ENCODE results near the gene RFX8. TPM values are rescaled to one million over a fixed set of nuclear protein-coding genes. Genes with fewer than 3 reads are reported as not detected.
A peak's percentile ranks its signal among the peaks of the same experiment; 100 is the strongest.

Gene RFX8
- total RNA-seq, 1 donor from 2014 or later = 0.65 TPM

GRCh38 chr2:101361522-101361921, 113.4 kb downstream of the RFX8 start:
- Mint-ChIP-seq H3K9me3 (no peaks in the 10 kb centered on the region), H3K27ac (no peak overlapping the region), H3K4me1 (peaks cover 17% of the 10 kb centered on the region), H3K4me3 (no peak overlapping the region), H3K36me3 (no peaks in the 10 kb centered on the region), H3K27me3 (ENCODE audit: low read depth) (peaks cover 9% of the 10 kb centered on the region)
- no peak for DNase-seq (ENCODE audit: low spot score in 2 of 2, unreplicated experiment in 2 of 2)
- TF ChIP-seq CTCF (IDR thresholded peaks at IDR 0.05; ENCODE audit: unreplicated experiment) = no peak

DNA sequence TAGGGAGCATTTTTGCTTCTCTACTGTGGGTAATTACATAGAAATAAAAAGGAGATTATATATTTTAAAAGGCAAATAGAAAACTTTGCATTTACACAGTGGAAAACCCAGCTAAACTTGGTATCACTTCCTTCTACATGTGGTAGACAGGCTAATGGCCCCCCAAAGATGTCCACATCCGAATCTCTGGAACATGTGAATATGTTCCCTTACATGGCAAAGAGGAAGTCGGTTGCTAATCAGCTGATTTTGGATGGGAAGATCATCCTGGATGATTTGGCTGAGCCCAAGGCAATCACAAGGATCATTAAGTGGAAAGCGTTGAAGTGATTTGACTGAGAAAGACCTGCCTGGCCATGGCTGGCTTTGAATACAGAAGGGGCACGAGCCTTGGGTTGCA, 113.8 kb downstream of the RFX8 start:
- no peak overlapping the region for H3K27ac Mint-ChIP-seq
- H3K36me3 Mint-ChIP-seq = no peaks in the 10 kb centered on the region
- no peak overlapping the region for H3K4me3 Mint-ChIP-seq
- H3K27me3 Mint-ChIP-seq (ENCODE audit: low read depth) = peaks cover 9% of the 10 kb centered on the region
- TF ChIP-seq CTCF (IDR thresholded peaks at IDR 0.05; ENCODE audit: unreplicated experiment) = no peak
- DNase-seq (ENCODE audit: low spot score in 2 of 2, unreplicated experiment in 2 of 2) = no peak
- H3K4me1 Mint-ChIP-seq = peaks cover 21% of the 10 kb centered on the region
- H3K9me3 Mint-ChIP-seq = no peaks in the 10 kb centered on the region

GRCh38 chr2:101360232-101360631, 114.7 kb downstream of the RFX8 start:
- Mint-ChIP-seq H3K4me1 (peaks cover 25% of the 10 kb centered on the region), H3K27me3 (ENCODE audit: low read depth) (peaks cover 9% of the 10 kb centered on the region), H3K27ac (peak overlapping the region; percentile 64), H3K9me3 (no peaks in the 10 kb centered on the region), H3K4me3 (no peak overlapping the region), H3K36me3 (no peaks in the 10 kb centered on the region)
- DNase-seq (ENCODE audit: low spot score in 2 of 2, unreplicated experiment in 2 of 2) = no peak
- TF ChIP-seq CTCF (IDR thresholded peaks at IDR 0.05; ENCODE audit: unreplicated experiment) = no peak

GRCh38 chr2:101359410-101359954, 115.4 kb downstream of the RFX8 start:
- Mint-ChIP-seq H3K27ac (peak overlapping the region; percentile 64), H3K36me3 (no peaks in the 10 kb centered on the region), H3K4me3 (no peak overlapping the region), H3K4me1 (peaks cover 27% of the 10 kb centered on the region), H3K27me3 (ENCODE audit: low read depth) (peaks cover 5% of the 10 kb centered on the region), H3K9me3 (no peaks in the 10 kb centered on the region)
- no peak for TF ChIP-seq CTCF (IDR thresholded peaks at IDR 0.05; ENCODE audit: unreplicated experiment)
- no peak for DNase-seq (ENCODE audit: low spot score in 2 of 2, unreplicated experiment in 2 of 2)

GRCh38 chr2:101357376-101357775, 117.5 kb downstream of the RFX8 start:
- Mint-ChIP-seq H3K9me3 (no peaks in the 10 kb centered on the region), H3K4me3 (no peak overlapping the region), H3K36me3 (no peaks in the 10 kb centered on the region), H3K27me3 (ENCODE audit: low read depth) (peaks cover 2% of the 10 kb centered on the region), H3K27ac (no peak overlapping the region), H3K4me1 (peaks cover 27% of the 10 kb centered on the region)
- no peak for TF ChIP-seq CTCF (IDR thresholded peaks at IDR 0.05; ENCODE audit: unreplicated experiment)
- no peak for DNase-seq (ENCODE audit: low spot score in 2 of 2, unreplicated experiment in 2 of 2)

DNA sequence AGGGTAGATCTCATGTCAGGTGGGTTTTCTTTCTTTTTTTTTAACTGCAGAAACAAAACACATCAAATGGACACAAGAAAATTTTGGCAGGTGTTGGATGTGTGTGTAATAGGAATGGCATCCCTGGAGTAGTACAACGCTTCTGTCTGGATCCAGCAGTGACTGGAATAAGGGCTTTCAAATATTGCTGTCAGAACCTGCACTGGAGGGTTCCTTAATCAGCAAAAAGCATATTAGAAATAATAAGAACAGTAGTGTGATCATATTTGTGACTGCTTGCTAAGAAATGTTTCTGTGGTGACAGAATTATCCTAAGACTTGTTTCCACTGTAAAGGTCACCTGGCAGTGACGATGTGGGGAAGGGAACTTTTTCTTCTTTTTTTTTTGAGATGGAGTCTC, 118.4 kb downstream of the RFX8 start:
- TF ChIP-seq CTCF (IDR thresholded peaks at IDR 0.05; ENCODE audit: unreplicated experiment) = no peak
- Mint-ChIP-seq H3K36me3 (no peaks in the 10 kb centered on the region), H3K27me3 (ENCODE audit: low read depth) (no peaks in the 10 kb centered on the region), H3K9me3 (no peaks in the 10 kb centered on the region), H3K4me1 (peaks cover 27% of the 10 kb centered on the region), H3K27ac (no peak overlapping the region), H3K4me3 (no peak overlapping the region)
- DNase-seq (ENCODE audit: low spot score in 2 of 2, unreplicated experiment in 2 of 2) = no peak

Data from mesothelial cell of epicardium (in vitro differentiated cells).